GM21619 (cell line): ENCODE results near the gene ALB.

ENCODE experiments used
- ATAC-seq: cut with Tn5 transposase; IDR thresholded peaks from one replicate; pipeline ENCODE4 v1.9.1; 2021; ENCODE audit not compliant: unreplicated experiment

Gene ALB

GRCh38 chr4:73408181-73408867 is 4.2 kb downstream of the ALB start:
- no peak for ATAC-seq

- ATAC-seq = no peak
These were observed 5.2 kb downstream of the ALB start for GRCh38 chr4:73409012-73409862.

- no peak for ATAC-seq
These were observed 6.0 kb downstream of the ALB start for GRCh38 chr4:73409978-73410548.

- no peak for ATAC-seq
These were observed 7.0 kb downstream of the ALB start for GRCh38 chr4:73410916-73411730.

GRCh38 chr4:73411731-73412414 is 7.8 kb downstream of the ALB start:
- no peak for ATAC-seq

- no peak for ATAC-seq
These were observed 9.2 kb downstream of the ALB start for GRCh38 chr4:73413294-73413755.

- ATAC-seq = no peak
These were observed 10.8 kb downstream of the ALB start for GRCh38 chr4:73414936-73415271.

GRCh38 chr4:73415807-73416238 is 11.7 kb downstream of the ALB start:
- ATAC-seq = no peak

GRCh38 chr4:73416423-73417087 is 12.5 kb downstream of the ALB start:
- no peak for ATAC-seq

GRCh38 chr4:73417342-73417741 is 13.3 kb downstream of the ALB start:
- no peak for ATAC-seq

GRCh38 chr4:73417973-73418372 is 13.9 kb downstream of the ALB start:
- no peak for ATAC-seq

GRCh38 chr4:73418677-73419076 is 14.6 kb downstream of the ALB start:
- no peak for ATAC-seq

- no peak for ATAC-seq
These were observed 15.3 kb downstream of the ALB start for GRCh38 chr4:73419106-73420038.

GRCh38 chr4:73420615-73421014 is 16.5 kb downstream of the ALB start:
- ATAC-seq = no peak

- no peak for ATAC-seq
These were observed 17.8 kb downstream of the ALB start for GRCh38 chr4:73421708-73422457.

- no peak for ATAC-seq
These were observed 18.3 kb downstream of the ALB start for GRCh38 chr4:73422458-73422752.

- ATAC-seq = no peak
These were observed 19.1 kb downstream of the ALB start for GRCh38 chr4:73423184-73423583.

- ATAC-seq = no peak
These were observed 22.6 kb downstream of the ALB start for GRCh38 chr4:73426666-73427065.
